ENCODE measurements around the gene MORN4. TPM values are rescaled to one million over a fixed set of nuclear protein-coding genes. Genes with fewer than 3 reads are reported as not detected.

The MORN4 gene
- total and polyA plus RNA-seq, 4 experiments from 2014 or later, result 0.94 to 3.0 (median 1.6) TPM

- Histone ChIP-seq H3K4me1 (ENCODE audit: insufficient read depth, low read length) (peaks cover 10% of the 10 kb centered on the region), H3K27ac (ENCODE audit: low read depth, low read length) (no peak overlapping the region), H3K9me3 (ENCODE audit: control insufficient read depth in 1 of 2, low read length in 2 of 2) (no peaks in the 10 kb centered on the region), H3K4me3 (ENCODE audit: low read length in 2 of 2) (no peak overlapping the region), H3K36me3 (ENCODE audit: insufficient read depth, low read length) (no peaks in the 10 kb centered on the region), H3K27me3 (ENCODE audit: insufficient read depth, low read length) (no peaks in the 10 kb centered on the region)
- peaks cover 0 to 4% (median 0%) of the 10 kb centered on the region in 8 donors for H3K9me3 Mint-ChIP-seq
- ChIA-PET CTCF (ENCODE audit: partially characterized antibody) (interaction anchor here (1.2 kb wide), 1 partner anchor 46 kb away, joined by 3 read pairs; no protein-coding TSS in a partner anchor), POLR2A (ENCODE audit: partially characterized antibody) (interaction anchor here (1.3 kb wide), 1 partner anchor 10 kb away, joined by 4 read pairs; no protein-coding TSS in a partner anchor)
- H3K4me1 Mint-ChIP-seq, result peaks cover 7 to 19% (median 14%) of the 10 kb centered on the region in 4 donors
- no peak for DNase-seq
- no peak overlapping the region for H3K4me3 Mint-ChIP-seq
- no peaks in the 10 kb centered on the region for H3K27me3 Mint-ChIP-seq
- intact Hi-C loops (cut with micrococcal nuclease), result loop anchor here (5.0 kb wide), 1 partner anchor 204 kb away; the partner anchor contains the start of gene PGAM1
- peaks cover 0 to 5% of the 10 kb centered on the region in 2 donors for H3K36me3 Mint-ChIP-seq
- H3K27ac Mint-ChIP-seq, result no peak overlapping the region
These were observed 2.2 kb downstream of the MORN4 start for GRCh38 chr10:97631098-97631497.

DNA sequence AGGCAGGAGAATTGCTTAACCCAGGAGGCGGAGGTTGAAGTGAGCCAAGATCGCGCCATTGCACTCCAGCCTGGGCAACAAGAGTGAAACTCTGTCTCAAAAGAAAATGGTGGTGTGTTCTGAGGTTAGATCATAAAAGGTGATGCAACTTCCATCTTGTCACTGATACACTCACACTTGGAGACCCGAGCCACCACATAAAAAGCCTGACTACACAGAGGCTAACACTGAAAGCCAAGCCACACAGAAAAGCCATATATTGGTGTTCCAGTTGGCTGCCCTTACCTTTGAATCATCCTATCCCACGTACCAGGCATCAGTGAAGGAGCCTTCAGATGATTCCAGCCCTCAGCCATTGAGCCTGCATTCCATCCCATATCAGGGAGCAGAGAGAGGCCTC is 4.0 kb downstream of the MORN4 start:
- DNase-seq, result no peak
- no peak overlapping the region for H3K27ac Mint-ChIP-seq
- Histone ChIP-seq H3K9me3 (ENCODE audit: control insufficient read depth in 1 of 2, low read length in 2 of 2) (no peaks in the 10 kb centered on the region), H3K27ac (ENCODE audit: low read depth, low read length) (no peak overlapping the region), H3K4me1 (ENCODE audit: insufficient read depth, low read length) (peaks cover 10% of the 10 kb centered on the region), H3K4me3 (ENCODE audit: low read length in 2 of 2) (no peak overlapping the region), H3K27me3 (ENCODE audit: insufficient read depth, low read length) (no peaks in the 10 kb centered on the region), H3K36me3 (ENCODE audit: insufficient read depth, low read length) (no peaks in the 10 kb centered on the region)
- H3K27me3 Mint-ChIP-seq, result no peaks in the 10 kb centered on the region
- peaks cover 0 to 5% of the 10 kb centered on the region in 2 donors for H3K36me3 Mint-ChIP-seq
- ChIA-PET CTCF (ENCODE audit: partially characterized antibody) (no interaction called here), POLR2A (ENCODE audit: partially characterized antibody) (no interaction called here)
- H3K9me3 Mint-ChIP-seq, result peaks cover 0 to 4% (median 0%) of the 10 kb centered on the region in 8 donors
- intact Hi-C loops (cut with micrococcal nuclease), result no loop called here
- peaks cover 7 to 19% (median 14%) of the 10 kb centered on the region in 4 donors for H3K4me1 Mint-ChIP-seq
- H3K4me3 Mint-ChIP-seq, result no peak overlapping the region

- no peak overlapping the region for H3K27ac Mint-ChIP-seq
- H3K4me3 ChIP-seq (ENCODE audit: low read length in 2 of 2), result no peak overlapping the region
- no peaks in the 10 kb centered on the region for H3K27me3 Mint-ChIP-seq
- H3K4me3 Mint-ChIP-seq, result no peak overlapping the region
- CTCF ChIA-PET (ENCODE audit: partially characterized antibody), result no interaction called here
- POLR2A ChIA-PET (ENCODE audit: partially characterized antibody), result no interaction called here
- H3K27me3 ChIP-seq (ENCODE audit: insufficient read depth, low read length), result no peaks in the 10 kb centered on the region
- no peaks in the 10 kb centered on the region for H3K36me3 ChIP-seq (ENCODE audit: insufficient read depth, low read length)
- H3K4me1 ChIP-seq (ENCODE audit: insufficient read depth, low read length), result peaks cover 7% of the 10 kb centered on the region
- no peaks in the 10 kb centered on the region for H3K9me3 ChIP-seq (ENCODE audit: control insufficient read depth in 1 of 2, low read length in 2 of 2)
- H3K36me3 Mint-ChIP-seq, result peaks cover 0 to 1% of the 10 kb centered on the region in 2 donors
- intact Hi-C loops (cut with micrococcal nuclease), result no loop called here
- no peak overlapping the region for H3K27ac ChIP-seq (ENCODE audit: low read depth, low read length)
- peaks cover 0 to under 1% (median 0%) of the 10 kb centered on the region in 8 donors for H3K9me3 Mint-ChIP-seq
- H3K4me1 Mint-ChIP-seq, result peaks cover 5 to 8% (median 7%) of the 10 kb centered on the region in 4 donors
- no peak for DNase-seq
These were observed 5.1 kb downstream of the MORN4 start for GRCh38 chr10:97628228-97628627.

DNA sequence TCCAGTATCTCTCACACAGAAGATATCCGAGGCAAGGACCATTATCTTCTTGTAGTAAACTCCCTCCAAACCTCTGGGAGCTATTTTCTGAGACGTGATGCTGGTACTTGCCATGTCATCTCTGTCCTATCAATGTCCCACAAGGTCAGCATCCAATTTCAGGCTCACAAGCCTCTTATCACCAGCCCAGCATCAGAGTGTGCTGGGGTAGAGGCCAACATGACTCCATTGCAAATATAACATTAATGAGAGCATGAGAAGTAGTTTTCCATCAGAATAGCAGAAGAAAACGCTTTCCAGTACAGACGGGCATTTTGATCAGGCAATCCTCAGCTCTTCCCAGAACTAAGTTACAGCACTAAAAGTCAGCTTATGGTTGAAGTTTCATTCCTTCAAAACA is 5.6 kb downstream of the MORN4 start:
- POLR2A ChIA-PET (ENCODE audit: partially characterized antibody), result no interaction called here
- no peak overlapping the region for H3K4me3 Mint-ChIP-seq

DNA sequence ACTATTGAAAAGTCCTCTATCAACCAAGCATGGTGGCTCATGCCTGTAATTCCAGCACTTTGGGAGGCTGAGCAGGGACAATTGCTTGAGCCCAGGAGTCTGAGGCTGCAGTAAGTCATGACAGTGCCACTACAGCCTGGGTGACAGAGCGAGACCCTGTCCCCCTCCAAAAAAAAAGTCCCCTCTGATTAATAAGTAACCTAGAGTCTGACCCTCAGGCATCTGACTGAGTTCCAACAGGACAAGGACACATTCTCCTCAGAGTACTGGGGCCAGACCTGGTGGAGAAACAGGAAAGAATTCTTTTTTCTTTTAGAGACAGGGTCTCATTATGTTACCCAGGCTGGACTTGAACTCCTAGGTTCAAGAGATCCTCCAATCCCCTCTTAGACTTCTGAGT is 10.0 kb downstream of the MORN4 start:
- DNase-seq, result no peak
- Mint-ChIP-seq H3K36me3 (no peaks in the 10 kb centered on the region), H3K27ac (no peak overlapping the region), H3K27me3 (no peaks in the 10 kb centered on the region), H3K4me3 (no peak overlapping the region), H3K9me3 (no peaks in the 10 kb centered on the region), H3K4me1 (no peaks in the 10 kb centered on the region)
- intact Hi-C loops (cut with micrococcal nuclease), result no loop called here
- no peak overlapping the region for H3K4me3 ChIP-seq (ENCODE audit: low read length in 2 of 2)
- no peaks in the 10 kb centered on the region for H3K9me3 ChIP-seq (ENCODE audit: control insufficient read depth in 1 of 2, low read length in 2 of 2)
- H3K27me3 ChIP-seq (ENCODE audit: insufficient read depth, low read length), result no peaks in the 10 kb centered on the region
- H3K4me1 ChIP-seq (ENCODE audit: insufficient read depth, low read length), result no peaks in the 10 kb centered on the region
- no peaks in the 10 kb centered on the region for H3K36me3 ChIP-seq (ENCODE audit: insufficient read depth, low read length)
- CTCF ChIA-PET (ENCODE audit: partially characterized antibody), result no interaction called here
- H3K27ac ChIP-seq (ENCODE audit: low read depth, low read length), result no peak overlapping the region
- POLR2A ChIA-PET (ENCODE audit: partially characterized antibody), result no interaction called here

More for the DNA sequence above, 5.6 kb downstream of the MORN4 start:
- Mint-ChIP-seq H3K27ac (no peak overlapping the region), H3K27me3 (no peaks in the 10 kb centered on the region), H3K4me1 (peaks cover 2 to 4% (median 3%) of the 10 kb centered on the region in 4 donors), H3K36me3 (no peaks in the 10 kb centered on the region), H3K9me3 (no peaks in the 10 kb centered on the region)
- H3K4me3 ChIP-seq (ENCODE audit: low read length in 2 of 2), result no peak overlapping the region
- no peaks in the 10 kb centered on the region for H3K27me3 ChIP-seq (ENCODE audit: insufficient read depth, low read length)
- H3K27ac ChIP-seq (ENCODE audit: low read depth, low read length), result no peak overlapping the region
- peaks cover 4% of the 10 kb centered on the region for H3K4me1 ChIP-seq (ENCODE audit: insufficient read depth, low read length)
- intact Hi-C loops (cut with micrococcal nuclease), result no loop called here
- CTCF ChIA-PET (ENCODE audit: partially characterized antibody), result no interaction called here
- no peaks in the 10 kb centered on the region for H3K9me3 ChIP-seq (ENCODE audit: control insufficient read depth in 1 of 2, low read length in 2 of 2)
- H3K36me3 ChIP-seq (ENCODE audit: insufficient read depth, low read length), result no peaks in the 10 kb centered on the region
- no peak for DNase-seq

DNA sequence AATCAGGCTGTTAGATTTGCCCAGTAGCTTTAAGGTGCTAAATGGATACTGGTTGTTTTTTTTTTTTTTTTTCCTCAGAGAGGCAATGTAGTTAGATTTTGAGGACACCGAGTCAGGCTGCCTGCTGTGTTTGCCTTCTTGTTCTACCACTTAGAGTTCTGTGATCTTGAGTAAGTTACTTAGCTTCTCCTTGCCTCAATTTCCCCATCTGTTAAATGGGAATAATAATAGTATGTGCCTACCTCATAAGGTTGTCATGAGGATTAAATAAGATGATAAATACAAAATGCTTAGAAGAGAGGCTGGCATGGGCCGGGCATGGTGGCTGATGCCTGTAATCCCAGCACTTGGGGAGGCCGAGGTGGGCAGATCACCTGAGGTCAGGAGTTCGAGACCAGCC is 14.6 kb downstream of the MORN4 start:
- ChIA-PET POLR2A (ENCODE audit: partially characterized antibody) (no interaction called here), CTCF (ENCODE audit: partially characterized antibody) (interaction anchor here (0.7 kb wide), 1 partner anchor 156 kb away, joined by 4 read pairs; no protein-coding TSS in a partner anchor)
- Histone ChIP-seq H3K27me3 (ENCODE audit: insufficient read depth, low read length) (no peaks in the 10 kb centered on the region), H3K4me1 (ENCODE audit: insufficient read depth, low read length) (no peaks in the 10 kb centered on the region), H3K4me3 (ENCODE audit: low read length in 2 of 2) (no peak overlapping the region), H3K36me3 (ENCODE audit: insufficient read depth, low read length) (no peaks in the 10 kb centered on the region), H3K9me3 (ENCODE audit: control insufficient read depth in 1 of 2, low read length in 2 of 2) (no peaks in the 10 kb centered on the region), H3K27ac (ENCODE audit: low read depth, low read length) (no peak overlapping the region)
- Mint-ChIP-seq H3K4me3 (no peak overlapping the region), H3K4me1 (no peaks in the 10 kb centered on the region), H3K36me3 (no peaks in the 10 kb centered on the region), H3K27ac (no peak overlapping the region), H3K9me3 (no peaks in the 10 kb centered on the region), H3K27me3 (no peaks in the 10 kb centered on the region)
- intact Hi-C loops (cut with micrococcal nuclease), result no loop called here
- no peak for DNase-seq

GRCh38 chr10:97618285-97618684 is 15.0 kb downstream of the MORN4 start:
- Histone ChIP-seq H3K4me3 (ENCODE audit: low read length in 2 of 2) (no peak overlapping the region), H3K27me3 (ENCODE audit: insufficient read depth, low read length) (no peaks in the 10 kb centered on the region), H3K36me3 (ENCODE audit: insufficient read depth, low read length) (no peaks in the 10 kb centered on the region), H3K27ac (ENCODE audit: low read depth, low read length) (no peak overlapping the region), H3K9me3 (ENCODE audit: control insufficient read depth in 1 of 2, low read length in 2 of 2) (no peaks in the 10 kb centered on the region), H3K4me1 (ENCODE audit: insufficient read depth, low read length) (no peaks in the 10 kb centered on the region)
- Mint-ChIP-seq H3K27me3 (no peaks in the 10 kb centered on the region), H3K9me3 (no peaks in the 10 kb centered on the region), H3K4me1 (no peaks in the 10 kb centered on the region), H3K4me3 (no peak overlapping the region), H3K27ac (no peak overlapping the region), H3K36me3 (no peaks in the 10 kb centered on the region)
- intact Hi-C loops (cut with micrococcal nuclease), result no loop called here
- DNase-seq, result no peak
- ChIA-PET POLR2A (ENCODE audit: partially characterized antibody) (no interaction called here), CTCF (ENCODE audit: partially characterized antibody) (interaction anchor here (0.7 kb wide), 1 partner anchor 155 kb away, joined by 4 read pairs; no protein-coding TSS in a partner anchor)
